Stimulated activated CD8-positive, alpha-beta memory T cell treated with anti-CD3 and anti-CD28 coated beads, Interleukin-2, amount 100 ng/mL, for 1 hour (primary cell): Measurements from ENCODE around the gene TIMM9.
"Not testable (repeated sequence)": the region's sequence is repeated elsewhere in the genome, so short reads cannot be mapped to it uniquely, and the experiment has no call there.

Experiments
- DNase-seq, 2 donors: peaks; one replicate each; pipeline ENCODE4 v3.0.0-alpha.2; 2020; ENCODE audit warnings: low read depth in 2 of 2

The TIMM9 gene

DNA sequence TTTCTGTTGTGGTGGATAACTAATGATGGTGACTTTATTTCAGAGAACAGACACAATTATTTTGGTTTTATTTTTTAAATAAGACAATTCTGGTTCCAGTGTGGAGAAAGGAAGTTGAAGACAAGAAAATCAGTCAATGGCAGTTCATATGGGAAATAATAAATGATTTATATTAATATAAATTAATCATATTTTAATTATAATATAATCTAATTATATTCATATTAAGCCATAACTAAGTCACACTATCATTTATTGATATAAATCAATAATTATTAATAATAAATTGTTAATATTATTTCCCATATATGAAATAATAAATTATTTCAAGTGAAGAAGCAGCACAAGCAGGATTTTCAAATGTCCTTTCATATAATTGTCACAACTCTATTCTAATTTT, 28.8 kb downstream of the TIMM9 start:
- DNase-seq: no peak

GRCh38 chr14:58397156-58397555, 30.2 kb downstream of the TIMM9 start:
- DNase-seq: no peak

- peak; percentile 48 to 51 for DNase-seq
Observed at GRCh38 chr14:58395812-58396788, 31.2 kb downstream of the TIMM9 start, which contains the start of gene TOMM20L. Gene TOMM20L, plus strand, starts transcription at chr14:58395930. Its CDS starts 28 bp downstream, at chr14:58395958.

DNA sequence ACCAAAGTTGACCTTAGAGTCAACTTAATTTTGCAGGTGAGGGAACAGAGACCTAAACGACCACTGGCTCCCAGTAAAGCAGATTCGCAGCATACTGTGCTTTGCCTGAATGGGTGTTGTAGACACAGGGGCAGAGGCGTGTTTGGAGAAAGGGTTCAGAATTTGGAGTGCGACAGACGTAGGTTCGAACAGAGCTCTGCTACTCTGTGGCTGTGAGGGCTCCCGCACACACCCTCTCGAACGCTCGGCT, 31.8 kb downstream of the TIMM9 start:
- DNase-seq: no peak

DNA sequence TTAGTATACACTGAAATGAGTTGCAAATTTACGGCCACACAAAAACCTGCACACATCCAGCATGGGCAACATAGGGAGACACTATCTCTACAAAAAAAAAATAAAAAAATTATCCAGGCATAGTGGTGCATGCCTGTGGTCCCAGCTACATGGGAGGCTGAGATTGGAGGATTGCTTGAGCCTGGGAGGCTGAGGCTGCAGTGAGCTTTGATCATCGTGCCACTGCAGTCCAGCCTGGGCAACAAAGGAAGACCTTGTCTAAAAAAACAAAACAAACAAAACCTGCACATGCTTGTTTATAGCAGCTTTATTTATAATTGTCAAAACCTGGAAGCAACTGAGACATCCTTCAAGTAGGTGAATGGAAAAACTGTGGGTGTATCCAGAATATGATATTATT, 36.5 kb downstream of the TIMM9 start:
- DNase-seq: no peak

DNA sequence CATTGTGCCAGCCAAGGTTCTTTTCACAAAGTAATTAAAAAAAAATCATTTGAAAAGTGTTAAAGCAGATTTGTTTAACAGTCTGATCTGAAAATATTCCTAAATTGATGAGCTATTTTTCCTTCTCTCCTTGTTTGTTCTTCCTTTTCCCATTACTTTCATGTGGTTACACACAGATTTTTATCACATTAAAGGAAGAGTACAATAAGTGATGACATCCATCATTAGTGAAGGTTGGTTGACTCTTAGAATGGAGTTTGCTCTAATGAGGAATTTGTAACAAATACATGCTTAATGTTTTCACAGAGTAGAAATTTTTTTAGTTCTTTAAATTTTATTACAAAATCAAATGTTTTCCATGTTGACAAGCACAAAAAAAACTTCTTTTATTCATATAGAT, 50.5 kb downstream of the TIMM9 start:
- no peak for DNase-seq

- DNase-seq: no peak
Observed at GRCh38 chr14:58368956-58369355, 58.4 kb downstream of the TIMM9 start.

GRCh38 chr14:58367296-58367695, 60.0 kb downstream of the TIMM9 start:
- no peak for DNase-seq

- DNase-seq: no peak
Observed at GRCh38 chr14:58364316-58364715, 63.0 kb downstream of the TIMM9 start.

GRCh38 chr14:58362798-58363412, 64.4 kb downstream of the TIMM9 start:
- DNase-seq: no peak

GRCh38 chr14:58362272-58362671, 65.1 kb downstream of the TIMM9 start:
- DNase-seq: not testable (repeated sequence)
